Endothelial cell of umbilical vein (primary cell): ENCODE data around the gene FOCAD. TPM values are rescaled to one million over a fixed set of nuclear protein-coding genes. Genes with fewer than 3 reads are reported as not detected.
A peak's percentile ranks its signal among the peaks of the same experiment; 100 is the strongest.

Experiments used
- BruUV-seq: library from RNA; stranded (reverse); fragments of 400-500 nt; replicated peaks from 2 replicates; lab custom pipeline; 2021; lab: Mats Ljungman, UMichigan
- CTCF ChIA-PET: fragments of 300-600, 350-600 bp; sonication (Branson Sonifier 250); formaldehyde crosslinking; loops from one replicate; lab custom pipeline; 2021; ENCODE audit warnings: antibody characterized with exemption, inconsistent platforms; lab: Charles Lee
- POLR2A ChIA-PET: fragments of 300-600, 350-600 bp; sonication (Branson Sonifier 250); formaldehyde crosslinking; loops from one replicate; lab custom pipeline; 2021; ENCODE audit warnings: antibody characterized with exemption, inconsistent platforms; lab: Charles Lee
- DNase-seq: peaks from one replicate; pipeline ENCODE4 v3.0.0-alpha.2; 2011; ENCODE audit warnings: low read depth, low spot score
- FAIRE-seq: peaks from 2 replicates; lab custom pipeline; 2011; peaks lifted over from hg19 to GRCh38; lab: Jason Lieb, UNC
- H2AFZ ChIP-seq: 2 replicates; pipeline ENCODE4 v1.6.0; 2012; ENCODE audit warnings: low read depth, low read length, control low read depth, inconsistent platforms
- H3K27ac ChIP-seq: 2 replicates; pipeline ENCODE4 v1.5.1; 2011; ENCODE audit warnings: low read depth, mild to moderate bottlenecking, control low read depth, low read length, moderate library complexity; ENCODE audit not compliant: insufficient read depth
- H3K27me3 ChIP-seq, 2 experiments: 2 replicates each; pipeline versions ENCODE4 v1.6.0 to v1.6.1; 2011; ENCODE audit warnings: low read length in 2 of 2, mixed read lengths in 1 of 2; ENCODE audit not compliant: control insufficient read depth in 2 of 2, insufficient read depth in 2 of 2
- H3K36me3 ChIP-seq, 2 experiments: 2 replicates in 1 of 2; 3 replicates in 1 of 2; pipeline ENCODE4 v1.5.1; 2011; ENCODE audit warnings: low read length in 2 of 2, mild to moderate bottlenecking in 1 of 2, moderate library complexity in 1 of 2; ENCODE audit not compliant: control insufficient read depth in 2 of 2, insufficient read depth in 2 of 2; ENCODE audit errors: extremely low read depth in 1 of 2
- H3K4me1 ChIP-seq: 3 replicates; pipeline ENCODE4 v1.5.1; 2011; ENCODE audit warnings: mild to moderate bottlenecking, low read length; ENCODE audit not compliant: control insufficient read depth, insufficient read depth; ENCODE audit errors: extremely low read depth
- H3K4me2 ChIP-seq: 2 replicates; pipeline ENCODE4 v1.6.1; 2011; ENCODE audit warnings: low read length, control low read depth, mixed read lengths; ENCODE audit not compliant: insufficient read depth
- H3K4me3 ChIP-seq, 3 experiments: fragments of 200-600 bp in 1 of 3; sonication (generic), shearing (Covaris generic) in 1 of 3; replicated peaks in 1 of 3; 2 replicates each; pipeline ENCODE4 v1.5.1; 2011 to 2016; ENCODE audit warnings: control low read depth in 3 of 3, low read length in 3 of 3, mild to moderate bottlenecking in 2 of 3, inconsistent platforms in 1 of 3, low read depth in 1 of 3, moderate library complexity in 1 of 3; ENCODE audit not compliant: insufficient read depth in 1 of 3
- H3K79me2 ChIP-seq: 2 replicates; pipeline ENCODE4 v1.6.0; 2012; ENCODE audit warnings: low read length, inconsistent platforms; ENCODE audit not compliant: control insufficient read depth, insufficient read depth
- H3K9ac ChIP-seq: replicated peaks from 2 replicates; pipeline ENCODE3; 2011; ENCODE audit warnings: low read length, control low read depth; ENCODE audit not compliant: insufficient read depth; ENCODE audit errors: extremely low read depth
- H3K9me1 ChIP-seq: replicated peaks from 3 replicates; pipeline ENCODE4 v1.6.0; 2011; ENCODE audit warnings: mild to moderate bottlenecking, low read length; ENCODE audit not compliant: control insufficient read depth, insufficient read depth; ENCODE audit errors: extremely low read depth
- H3K9me3 ChIP-seq: replicated peaks from 2 replicates; pipeline ENCODE4 v1.5.1; 2012; ENCODE audit warnings: low read length, inconsistent platforms; ENCODE audit not compliant: control insufficient read depth, insufficient read depth
- H4K20me1 ChIP-seq: replicated peaks from 2 replicates; pipeline ENCODE3; 2011; ENCODE audit warnings: mild to moderate bottlenecking, low read length; ENCODE audit not compliant: control insufficient read depth, insufficient read depth; ENCODE audit errors: extremely low read depth
- EZH2 ChIP-seq: IDR thresholded peaks from 2 replicates; pipeline ENCODE4 v1.6.1; 2012; ENCODE audit warnings: borderline replicate concordance, low read depth, mild to moderate bottlenecking, moderate library complexity, low read length, inconsistent platforms; ENCODE audit not compliant: severe bottlenecking
- GATA2 ChIP-seq: IDR thresholded peaks from 2 replicates; pipeline ENCODE4 v1.7.0; 2011; ENCODE audit warnings: low read depth, mild to moderate bottlenecking, moderate library complexity, mixed read lengths, low read length; ENCODE audit not compliant: insufficient read length, insufficient read depth
- JUN ChIP-seq: IDR thresholded peaks from 2 replicates; pipeline ENCODE4 v1.6.1; 2011; ENCODE audit warnings: borderline replicate concordance, low read depth; ENCODE audit not compliant: insufficient read length, insufficient read depth
- MYC ChIP-seq: IDR thresholded peaks from one replicate; pipeline ENCODE4 v1.6.1; 2011; ENCODE audit warnings: mild to moderate bottlenecking, low read depth, low read length
- POLR2A ChIP-seq: IDR thresholded peaks from 2 replicates; pipeline ENCODE4 v1.6.1; 2012; ENCODE audit warnings: low read depth, mild to moderate bottlenecking, control low read depth, low read length
- POLR2AphosphoS5 ChIP-seq: IDR thresholded peaks from 2 replicates; pipeline ENCODE4 v1.6.1; 2012; ENCODE audit warnings: low read depth, mild to moderate bottlenecking, control low read depth, low read length, moderate library complexity; ENCODE audit not compliant: insufficient read depth
- dilution Hi-C: fragments of 300-500 bp; cut with MboI; formaldehyde crosslinking; loops from one replicate; pipeline ENCODE4 v1.15.0; 2019; ENCODE audit warnings: low sequenced_read_pairs; ENCODE audit not compliant: extremely low pct_ligation_motif_present
- intact Hi-C: fragments of 100-400 bp; cut with micrococcal nuclease; formaldehyde crosslinking; loops from one replicate; pipeline ENCODE4 v1.10.0; 2022
- polyA plus RNA-seq, 4 experiments: library from polyadenylated mRNA; depleted of rRNA in 3 of 4; stranded (reverse) in 3 of 4; unstranded in 1 of 4; fragments of >200 nt; gene quantifications; 2 replicates each; pipeline versions ENCODE4 v1.2.1 to v1.2.3, GENCODE V29; 2011 to 2012; ENCODE audit warnings: missing spikeins in 1 of 4
- total RNA-seq: library from RNA; stranded (reverse); gene quantifications from 2 replicates; pipeline ENCODE4 v1.2.3, GENCODE V29; 2021
- TF ChIP-seq, protein P1 (sequence below): IDR thresholded peaks from 2 replicates; pipeline ENCODE4 v1.6.1; 2011; ENCODE audit not compliant: insufficient read depth, insufficient read length
- TF ChIP-seq, protein P2 (sequence below), 2 donors: IDR thresholded peaks; 1 replicate in 1 of 2; 2 replicates in 1 of 2; pipeline ENCODE4 v1.5.1; 2011; ENCODE audit warnings: low read length in 2 of 2, mild to moderate bottlenecking in 2 of 2, moderate library complexity in 2 of 2, control low read depth in 1 of 2, inconsistent platforms in 1 of 2, low read depth in 1 of 2; ENCODE audit not compliant: insufficient read depth in 1 of 2; ENCODE audit errors: extremely low read depth in 1 of 2

Gene FOCAD
- total and polyA plus RNA-seq, 2 donors (not counting 3 experiments of a cell fraction or from before 2014, with no cell fraction given), result 26.7 to 66.9 TPM

DNA sequence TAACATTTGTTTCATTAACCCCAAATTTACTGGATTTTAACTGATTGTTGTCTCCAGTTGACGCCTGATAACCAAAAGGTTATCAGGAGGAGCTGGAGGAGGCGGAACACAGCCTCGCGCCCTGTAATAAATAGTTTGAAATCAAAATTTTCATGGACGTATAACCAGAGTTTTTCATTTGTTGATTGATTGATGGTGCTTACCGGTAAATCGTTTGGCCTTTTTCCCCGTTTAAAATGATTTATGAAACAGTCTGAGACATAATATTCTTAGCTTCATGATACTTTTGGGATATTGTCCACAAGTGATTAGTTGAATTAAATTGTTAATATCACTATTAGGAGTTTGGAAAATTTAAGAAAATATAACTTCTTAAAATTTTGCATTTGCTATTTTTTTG lies 1.7 kb downstream of the FOCAD start:
- TF ChIP-seq, protein P1, sequence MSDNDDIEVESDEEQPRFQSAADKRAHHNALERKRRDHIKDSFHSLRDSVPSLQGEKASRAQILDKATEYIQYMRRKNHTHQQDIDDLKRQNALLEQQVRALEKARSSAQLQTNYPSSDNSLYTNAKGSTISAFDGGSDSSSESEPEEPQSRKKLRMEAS, result no peak
- no peak for TF ChIP-seq POLR2A
- TF ChIP-seq, protein P2, sequence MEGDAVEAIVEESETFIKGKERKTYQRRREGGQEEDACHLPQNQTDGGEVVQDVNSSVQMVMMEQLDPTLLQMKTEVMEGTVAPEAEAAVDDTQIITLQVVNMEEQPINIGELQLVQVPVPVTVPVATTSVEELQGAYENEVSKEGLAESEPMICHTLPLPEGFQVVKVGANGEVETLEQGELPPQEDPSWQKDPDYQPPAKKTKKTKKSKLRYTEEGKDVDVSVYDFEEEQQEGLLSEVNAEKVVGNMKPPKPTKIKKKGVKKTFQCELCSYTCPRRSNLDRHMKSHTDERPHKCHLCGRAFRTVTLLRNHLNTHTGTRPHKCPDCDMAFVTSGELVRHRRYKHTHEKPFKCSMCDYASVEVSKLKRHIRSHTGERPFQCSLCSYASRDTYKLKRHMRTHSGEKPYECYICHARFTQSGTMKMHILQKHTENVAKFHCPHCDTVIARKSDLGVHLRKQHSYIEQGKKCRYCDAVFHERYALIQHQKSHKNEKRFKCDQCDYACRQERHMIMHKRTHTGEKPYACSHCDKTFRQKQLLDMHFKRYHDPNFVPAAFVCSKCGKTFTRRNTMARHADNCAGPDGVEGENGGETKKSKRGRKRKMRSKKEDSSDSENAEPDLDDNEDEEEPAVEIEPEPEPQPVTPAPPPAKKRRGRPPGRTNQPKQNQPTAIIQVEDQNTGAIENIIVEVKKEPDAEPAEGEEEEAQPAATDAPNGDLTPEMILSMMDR (IDR thresholded peaks at IDR 0.05; ENCODE audit: extremely low read depth in 1 of 2, insufficient read depth in 1 of 2, low read depth in 1 of 2, low read length in 2 of 2), result no peak
- TF ChIP-seq EZH2, result no peak
- no peak for TF ChIP-seq MYC
- no peak for TF ChIP-seq JUN
- TF ChIP-seq POLR2AphosphoS5, result no peak
- no peak for TF ChIP-seq GATA2
- H3K9me1 ChIP-seq, result no peaks in the 10 kb centered on the region
- H3K36me3 ChIP-seq, result no peaks in the 10 kb centered on the region
- dilution Hi-C loops (no loop called here), intact Hi-C loops (loop anchor here (1.0 kb wide), 1 partner anchor 47 kb away; no protein-coding TSS in a partner anchor)
- no peak overlapping the region for H2AFZ ChIP-seq
- DNase-seq, result no peak
- FAIRE-seq, result no peak
- ChIA-PET POLR2A (interaction anchor here (2.0 to 3.0 kb wide), 3 partner anchors 12 to 43 kb away, joined by 7 to 26 read pairs (median 13); no protein-coding TSS in a partner anchor), CTCF (interaction anchor here (0.9 to 3.2 kb wide), 8 partner anchors 10 to 219 kb away, joined by 3 to 49 read pairs (median 4); partner anchors contain the start of gene MLLT3)
- peak overlapping the region; percentile 94 for H3K4me2 ChIP-seq
- peaks cover 3% of the 10 kb centered on the region for H4K20me1 ChIP-seq
- peaks cover 30% of the 10 kb centered on the region for H3K4me1 ChIP-seq
- no peaks in the 10 kb centered on the region for H3K9me3 ChIP-seq
- peaks cover 53% of the 10 kb centered on the region for H3K79me2 ChIP-seq
- H3K4me3 ChIP-seq, result peak overlapping the region; percentile 10 to 83 (median 50)
- H3K27ac ChIP-seq, result peak overlapping the region; percentile 91
- BruUV-seq, result no TSS peak
- peak overlapping the region; percentile 92 for H3K9ac ChIP-seq
- H3K27me3 ChIP-seq, result no peaks in the 10 kb centered on the region
